HL-60/S4 treated with retinoic acid at 250 ng/mL for 4 days and 3 days (cell line): Measurements from ENCODE around the gene HYLS1.

ENCODE experiments used
- in situ Hi-C: fragments of 300-500 bp; cut with MboI; formaldehyde crosslinking; loops from 2 replicates; pipeline ENCODE4 v1.7.0; 2022; ENCODE audit warnings: low sequenced_read_pairs

HYLS1 gene

GRCh38 chr11:125931668-125932067, 44.2 kb downstream of the HYLS1 start:
- in situ Hi-C loops, result no loop called here

- in situ Hi-C loops, result no loop called here
These were observed 44.8 kb downstream of the HYLS1 start for GRCh38 chr11:125932301-125932700.

- in situ Hi-C loops, result no loop called here
These were observed 45.8 kb downstream of the HYLS1 start for GRCh38 chr11:125933030-125933813.

DNA sequence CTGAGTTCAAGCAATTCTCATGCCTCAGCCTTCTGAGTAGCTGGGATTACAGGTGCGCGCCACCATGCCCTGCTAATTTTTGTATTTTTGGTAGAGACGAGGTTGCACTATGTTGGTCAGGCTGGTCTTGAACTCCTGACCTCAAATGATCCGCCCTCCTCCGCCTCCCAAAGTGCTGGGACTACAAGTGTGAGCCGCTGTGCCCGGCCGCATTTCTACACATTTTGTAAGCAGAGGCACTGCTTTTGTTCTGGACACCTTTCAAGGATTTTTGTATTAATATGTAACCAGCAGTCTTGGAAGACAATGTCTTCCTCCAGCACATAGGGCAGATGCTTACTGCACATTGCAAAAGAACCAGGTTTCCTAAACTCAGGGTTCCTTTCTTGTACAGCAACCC, 47.0 kb downstream of the HYLS1 start:
- in situ Hi-C loops, result no loop called here

- in situ Hi-C loops, result no loop called here
These were observed 47.6 kb downstream of the HYLS1 start for GRCh38 chr11:125935056-125935455.

- in situ Hi-C loops, result no loop called here
These were observed 48.2 kb downstream of the HYLS1 start for GRCh38 chr11:125935618-125936199.

GRCh38 chr11:125938418-125938817, 51.0 kb downstream of the HYLS1 start:
- in situ Hi-C loops, result no loop called here

DNA sequence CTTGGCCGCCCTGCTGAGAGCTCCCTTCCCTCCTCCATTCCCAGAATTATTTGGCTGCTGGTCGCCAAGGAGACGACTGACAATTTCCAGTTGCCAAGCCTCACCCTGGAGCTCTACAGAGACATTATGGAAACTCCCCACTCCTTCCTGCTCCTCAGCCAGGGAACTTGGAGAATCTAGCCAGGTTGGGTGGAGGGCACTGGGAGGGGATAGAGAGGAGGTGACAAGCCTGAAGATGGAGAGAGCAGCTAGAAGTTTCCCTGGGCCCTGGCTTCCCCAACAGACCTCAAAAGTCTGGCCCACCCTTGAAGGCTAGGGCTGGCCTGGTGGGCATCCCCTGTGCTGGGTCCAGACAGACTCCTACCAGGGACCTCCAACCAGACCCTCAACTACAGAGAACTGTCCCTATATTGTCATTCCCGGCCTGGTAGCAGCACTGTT, 51.6 kb downstream of the HYLS1 start:
- in situ Hi-C loops, result no loop called here

- in situ Hi-C loops, result no loop called here
These were observed 52.7 kb downstream of the HYLS1 start for GRCh38 chr11:125940145-125940544.

- in situ Hi-C loops, result no loop called here
These were observed 53.8 kb downstream of the HYLS1 start for GRCh38 chr11:125941267-125941618.

GRCh38 chr11:125941619-125942611, 54.4 kb downstream of the HYLS1 start:
- in situ Hi-C loops, result no loop called here

DNA sequence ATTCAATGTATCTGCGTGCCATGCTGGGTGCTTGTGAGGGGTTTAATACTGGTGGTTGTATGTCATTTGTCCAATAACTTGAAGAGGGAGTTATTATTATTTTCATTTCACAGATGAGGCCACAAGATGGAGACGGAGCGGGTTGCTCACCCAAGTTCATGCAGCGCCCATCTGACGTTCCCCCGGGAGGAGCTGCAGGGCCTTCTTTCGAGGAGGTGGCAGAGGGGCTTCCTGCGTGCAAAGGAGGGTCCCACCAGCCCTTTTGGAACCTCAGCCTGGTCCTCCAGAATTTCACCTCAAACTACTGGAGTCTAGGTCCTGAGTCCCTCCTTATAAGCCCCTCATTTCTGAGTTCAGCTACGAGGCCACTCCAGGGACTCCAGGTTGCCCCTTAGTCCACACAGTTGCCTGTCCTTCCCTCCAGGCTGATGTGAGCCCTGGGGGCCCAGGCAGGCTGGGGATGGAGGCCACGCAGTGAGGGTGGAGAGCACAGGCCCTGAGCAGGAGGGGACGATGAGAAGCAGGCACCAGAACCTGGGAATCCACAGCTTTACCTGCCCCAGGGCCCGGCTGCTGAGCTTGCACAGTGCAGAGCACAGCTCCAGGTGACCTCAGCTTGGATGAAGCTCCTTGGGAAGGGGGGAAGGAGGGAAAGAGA, 55.4 kb downstream of the HYLS1 start:
- in situ Hi-C loops, result no loop called here

GRCh38 chr11:125943661-125944349, 56.3 kb downstream of the HYLS1 start:
- in situ Hi-C loops, result no loop called here

GRCh38 chr11:125944350-125945010, 57.0 kb downstream of the HYLS1 start:
- in situ Hi-C loops, result no loop called here

DNA sequence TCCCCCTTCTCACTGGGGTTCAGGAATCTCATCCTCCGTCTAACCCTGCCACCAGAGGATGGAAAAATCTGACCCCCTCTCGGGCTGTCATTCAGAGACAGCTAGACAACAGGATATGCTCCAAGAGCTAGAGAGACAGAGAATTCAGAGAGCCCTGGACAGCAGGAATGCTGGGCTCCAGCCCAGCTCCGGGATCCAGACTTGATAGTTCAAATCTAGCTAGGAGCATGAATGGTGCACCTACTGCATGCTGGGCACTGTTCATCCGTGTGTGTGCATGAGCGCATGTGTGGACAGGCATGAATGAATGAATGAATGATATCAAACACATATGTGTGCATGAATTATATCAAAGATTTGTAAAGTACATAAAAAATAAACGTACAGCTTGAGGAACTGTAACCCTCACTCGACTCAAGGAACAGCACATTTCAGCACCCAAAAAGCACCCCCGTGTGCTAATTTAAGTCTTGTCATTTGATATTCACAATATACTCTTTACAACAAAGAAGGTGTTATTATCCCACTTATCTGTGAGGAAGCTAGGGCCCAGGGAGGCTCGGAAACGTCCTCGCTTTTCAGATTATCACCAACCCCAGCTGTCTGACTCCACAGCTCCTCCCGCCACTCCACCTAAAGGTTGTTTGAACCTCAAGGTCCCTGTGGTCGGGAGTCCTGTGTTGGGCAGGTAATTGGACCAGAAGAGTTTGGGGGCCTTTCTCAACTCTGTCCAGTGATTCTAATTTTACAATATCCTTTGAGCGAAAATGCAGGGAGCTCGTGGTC, 57.7 kb downstream of the HYLS1 start:
- in situ Hi-C loops, result no loop called here

GRCh38 chr11:125945797-125946520, 58.5 kb downstream of the HYLS1 start, which contains the start of gene VSIG10L2:
TSS of gene VSIG10L2 (plus strand) at chr11:125946044. CDS start at chr11:125946056, 12 bp downstream.
- in situ Hi-C loops, result no loop called here

DNA sequence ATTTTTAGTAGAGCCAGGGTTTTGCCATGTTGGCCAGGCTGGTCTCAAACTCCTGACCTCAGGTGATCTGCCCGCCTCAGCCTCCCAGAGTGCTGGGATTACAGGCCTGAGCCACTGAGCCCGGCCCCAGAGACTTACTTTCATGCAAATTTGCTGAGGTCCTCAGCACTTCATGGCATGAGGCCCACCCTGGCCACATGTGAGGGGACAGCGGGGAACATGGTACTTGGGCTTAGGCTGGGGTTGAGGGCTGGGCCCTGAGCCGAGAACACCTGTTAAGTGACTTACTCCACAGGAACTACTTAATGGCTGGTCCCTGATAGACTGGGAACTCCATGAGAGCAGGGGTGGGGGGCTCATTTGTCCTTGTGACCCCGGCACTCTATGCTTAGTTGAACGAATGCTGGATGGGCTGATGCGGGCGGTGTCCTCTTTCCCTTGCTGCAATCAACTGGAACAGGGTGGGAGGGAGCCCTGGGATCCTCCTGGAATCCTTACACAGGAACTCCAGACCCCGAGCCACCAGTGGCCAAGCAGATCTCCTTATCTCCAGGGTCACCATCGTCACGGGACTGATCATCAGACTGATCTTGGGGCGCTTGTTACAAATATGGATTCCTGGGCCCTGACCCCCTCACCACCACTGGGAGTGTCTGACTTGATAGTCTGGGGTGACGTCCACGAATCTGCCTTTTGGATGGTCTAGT, 59.4 kb downstream of the HYLS1 start:
- in situ Hi-C loops, result no loop called here
